GM18870 (cell line): Measurements from ENCODE around the gene TMTC1.

Experiments
- ATAC-seq: cut with Tn5 transposase; IDR thresholded peaks from one replicate; pipeline ENCODE4 v1.9.1; 2021; ENCODE audit warnings: moderate library complexity; ENCODE audit not compliant: unreplicated experiment

The TMTC1 gene

GRCh38 chr12:29622251-29622650, 161.5 kb downstream of the TMTC1 start:
- no peak for ATAC-seq

- no peak for ATAC-seq
Measured at GRCh38 chr12:29620030-29620429, 163.7 kb downstream of the TMTC1 start.

GRCh38 chr12:29617407-29617803, 166.3 kb downstream of the TMTC1 start:
- no peak for ATAC-seq

- ATAC-seq: no peak
Measured at GRCh38 chr12:29616664-29617406, 166.9 kb downstream of the TMTC1 start.

- no peak for ATAC-seq
Measured at GRCh38 chr12:29614694-29615325, 168.9 kb downstream of the TMTC1 start.

- no peak for ATAC-seq
Measured at GRCh38 chr12:29612912-29613311, 170.8 kb downstream of the TMTC1 start.

- ATAC-seq: no peak
Measured at GRCh38 chr12:29611906-29612305, 171.8 kb downstream of the TMTC1 start.

- no peak for ATAC-seq
Measured at GRCh38 chr12:29610473-29611170, 173.1 kb downstream of the TMTC1 start.

GRCh38 chr12:29609431-29610215, 174.1 kb downstream of the TMTC1 start:
- no peak for ATAC-seq

GRCh38 chr12:29608581-29608980, 175.2 kb downstream of the TMTC1 start:
- no peak for ATAC-seq

GRCh38 chr12:29599381-29599780, 184.4 kb downstream of the TMTC1 start:
- ATAC-seq: no peak

GRCh38 chr12:29595071-29595755, 188.5 kb downstream of the TMTC1 start:
- ATAC-seq: no peak

GRCh38 chr12:29593001-29593400, 190.7 kb downstream of the TMTC1 start:
- no peak for ATAC-seq

- no peak for ATAC-seq
Measured at GRCh38 chr12:29591140-29592020, 192.4 kb downstream of the TMTC1 start.

- no peak for ATAC-seq
Measured at GRCh38 chr12:29589851-29590250, 193.9 kb downstream of the TMTC1 start.

GRCh38 chr12:29589286-29589820, 194.4 kb downstream of the TMTC1 start:
- no peak for ATAC-seq

- no peak for ATAC-seq
Measured at GRCh38 chr12:29582677-29583272, 201.0 kb downstream of the TMTC1 start.

GRCh38 chr12:29582146-29582545, 201.6 kb downstream of the TMTC1 start:
- ATAC-seq: no peak

GRCh38 chr12:29581631-29582030, 202.1 kb downstream of the TMTC1 start:
- ATAC-seq: peak; percentile 78
